HUDEP-2 (cell line): ENCODE results near the gene TMEM9B.
"Not testable (repeated sequence)": the region's sequence is repeated elsewhere in the genome, so short reads cannot be mapped to it uniquely, and the experiment has no call there.

ENCODE experiments used
- DNase-seq, 76 experiments: peaks; one replicate each; lab custom pipeline; 2025; ENCODE audit not compliant: unreplicated experiment in 76 of 76; lab: John Stamatoyannopoulos, UW

The TMEM9B gene

GRCh38 chr11:8979365-8979764 is 15.1 kb upstream of the TMEM9B start:
- not testable (repeated sequence) for DNase-seq

- DNase-seq = no peak
Measured at GRCh38 chr11:8973121-8973520, 8.9 kb upstream of the TMEM9B start.

- no peak for DNase-seq
Measured at GRCh38 chr11:8971924-8972316, 7.7 kb upstream of the TMEM9B start.

GRCh38 chr11:8971196-8971923 is 7.1 kb upstream of the TMEM9B start:
- no peak for DNase-seq

- no peak for DNase-seq
Measured at GRCh38 chr11:8967184-8967583, 2.9 kb upstream of the TMEM9B start.

- DNase-seq = peak in 73 of 76 experiments; percentile 15 to 90 (median 78)
Measured at GRCh38 chr11:8963569-8964323, 496 bp downstream of the TMEM9B start.

GRCh38 chr11:8962841-8963240 is 1.4 kb downstream of the TMEM9B start:
- peak in 46 of 76 experiments; percentile 5 to 88 (median 60) for DNase-seq

GRCh38 chr11:8961401-8961800 is 2.8 kb downstream of the TMEM9B start:
- DNase-seq = peak in 1 of 76 experiments; percentile 16

GRCh38 chr11:8959546-8960166 is 4.6 kb downstream of the TMEM9B start:
- DNase-seq = peak in 31 of 76 experiments; percentile 7 to 62 (median 36)

GRCh38 chr11:8956860-8957259 is 7.4 kb downstream of the TMEM9B start:
- no peak for DNase-seq

- DNase-seq = peak in 12 of 76 experiments; percentile 8 to 45 (median 19)
Measured at GRCh38 chr11:8948886-8949285, 15.4 kb downstream of the TMEM9B start.

GRCh38 chr11:8947230-8947943 is 16.9 kb downstream of the TMEM9B start:
- DNase-seq = no peak

GRCh38 chr11:8942518-8943066 is 21.6 kb downstream of the TMEM9B start, which contains the start of gene ASCL3:
Gene ASCL3, minus strand, starts transcription at chr11:8943016. Its CDS starts 4,855 bp downstream, at chr11:8938161.
- no peak for DNase-seq

GRCh38 chr11:8941341-8942103 is 22.7 kb downstream of the TMEM9B start:
- no peak for DNase-seq

GRCh38 chr11:8937659-8938058 is 26.6 kb downstream of the TMEM9B start:
- no peak for DNase-seq

- no peak for DNase-seq
Measured at GRCh38 chr11:8937159-8937558, 27.1 kb downstream of the TMEM9B start.

- not testable (repeated sequence) for DNase-seq
Measured at GRCh38 chr11:8935789-8936188, 28.5 kb downstream of the TMEM9B start.

- DNase-seq = no peak
Measured at GRCh38 chr11:8934742-8935488, 29.3 kb downstream of the TMEM9B start.

- no peak for DNase-seq
Measured at GRCh38 chr11:8933931-8934330, 30.3 kb downstream of the TMEM9B start.
